Stimulated activated CD8-positive, alpha-beta memory T cell treated with anti-CD3 and anti-CD28 coated beads, Interleukin-4, amount 100 ng/mL, for 24 hours (primary cell): ENCODE results near the gene EXOC3L2.

Source experiments
- DNase-seq: peaks from one replicate; pipeline ENCODE4 v3.0.0-alpha.2; 2020; ENCODE audit warnings: low read depth

The EXOC3L2 gene

DNA sequence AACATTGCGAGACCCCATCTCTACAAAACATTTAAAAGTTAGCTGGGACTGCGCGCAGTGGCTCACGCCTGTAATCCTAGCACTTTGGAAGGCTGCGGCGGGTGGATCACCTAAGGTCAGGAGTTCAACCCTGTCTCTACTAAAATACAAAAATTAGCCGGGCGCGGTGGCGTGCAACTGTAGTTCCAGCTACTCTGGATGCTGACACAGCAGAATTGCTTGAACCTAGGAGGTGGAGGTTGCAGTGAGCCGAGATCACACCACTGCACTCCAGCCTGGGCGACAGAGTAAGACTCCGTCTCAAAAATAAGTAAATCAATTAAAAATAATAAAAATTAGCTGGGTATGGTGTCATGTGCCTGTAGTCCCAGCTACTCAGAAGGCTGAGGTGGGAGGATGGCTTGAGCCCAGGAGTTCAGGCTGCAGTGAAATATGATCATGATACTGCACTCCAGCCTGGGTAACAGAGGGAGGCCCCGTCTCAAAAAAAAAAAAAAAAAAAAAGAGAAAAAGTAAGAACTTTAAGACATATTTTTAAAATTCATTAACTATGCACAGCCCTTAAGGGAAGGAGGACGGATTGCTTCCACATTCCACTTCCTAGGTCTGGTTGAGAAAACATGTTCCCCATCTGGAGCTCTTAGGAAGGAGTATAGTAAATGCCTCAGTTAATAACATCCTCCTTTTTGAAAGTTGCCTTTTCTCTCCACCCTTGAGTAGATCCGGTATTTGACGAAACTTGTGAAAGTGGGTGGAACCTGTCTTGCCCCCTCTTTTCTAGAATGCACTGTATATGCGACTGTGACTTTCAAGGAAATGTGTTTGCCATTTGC lies 26.1 kb downstream of the EXOC3L2 start:
- no peak for DNase-seq

DNA sequence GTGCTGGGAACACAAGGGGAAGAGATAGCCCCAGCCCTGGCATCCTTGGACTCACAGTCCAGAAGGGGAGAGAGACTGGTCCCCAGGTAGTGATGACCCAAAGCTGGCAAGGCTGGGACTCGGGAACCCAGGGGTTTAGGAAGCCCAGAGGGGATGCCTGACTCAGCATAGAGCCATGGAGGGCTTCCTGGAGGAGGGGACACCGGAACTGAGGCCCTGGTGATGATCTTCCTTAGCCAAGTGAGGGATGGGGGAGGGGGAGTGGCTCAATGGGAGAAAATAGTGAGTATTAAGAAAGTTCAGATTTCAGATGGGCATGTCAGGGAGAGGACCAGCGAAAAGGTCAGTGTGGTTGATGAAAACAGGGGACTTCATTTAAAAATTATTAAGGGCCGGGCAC lies 26.8 kb downstream of the EXOC3L2 start:
- no peak for DNase-seq

DNA sequence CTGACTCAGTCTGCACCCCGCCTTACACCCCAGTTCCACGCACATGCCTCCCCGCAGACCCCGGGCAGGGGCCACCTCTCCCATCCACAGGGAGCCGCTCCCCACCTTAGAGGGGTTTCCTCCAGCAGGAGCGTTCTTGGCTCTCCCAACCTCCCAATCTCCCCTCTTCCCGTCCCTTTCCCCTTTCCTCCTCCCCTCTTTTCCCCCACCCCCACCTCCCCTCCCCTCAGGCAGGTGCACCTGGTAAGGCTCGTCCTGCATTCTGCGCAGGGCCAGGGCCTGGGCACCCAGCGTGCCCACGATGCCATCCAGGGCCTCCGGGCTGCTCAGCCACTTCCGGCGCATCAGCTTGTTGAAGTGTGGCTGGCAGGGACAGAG lies 27.3 kb downstream of the EXOC3L2 start:
- DNase-seq: no peak

DNA sequence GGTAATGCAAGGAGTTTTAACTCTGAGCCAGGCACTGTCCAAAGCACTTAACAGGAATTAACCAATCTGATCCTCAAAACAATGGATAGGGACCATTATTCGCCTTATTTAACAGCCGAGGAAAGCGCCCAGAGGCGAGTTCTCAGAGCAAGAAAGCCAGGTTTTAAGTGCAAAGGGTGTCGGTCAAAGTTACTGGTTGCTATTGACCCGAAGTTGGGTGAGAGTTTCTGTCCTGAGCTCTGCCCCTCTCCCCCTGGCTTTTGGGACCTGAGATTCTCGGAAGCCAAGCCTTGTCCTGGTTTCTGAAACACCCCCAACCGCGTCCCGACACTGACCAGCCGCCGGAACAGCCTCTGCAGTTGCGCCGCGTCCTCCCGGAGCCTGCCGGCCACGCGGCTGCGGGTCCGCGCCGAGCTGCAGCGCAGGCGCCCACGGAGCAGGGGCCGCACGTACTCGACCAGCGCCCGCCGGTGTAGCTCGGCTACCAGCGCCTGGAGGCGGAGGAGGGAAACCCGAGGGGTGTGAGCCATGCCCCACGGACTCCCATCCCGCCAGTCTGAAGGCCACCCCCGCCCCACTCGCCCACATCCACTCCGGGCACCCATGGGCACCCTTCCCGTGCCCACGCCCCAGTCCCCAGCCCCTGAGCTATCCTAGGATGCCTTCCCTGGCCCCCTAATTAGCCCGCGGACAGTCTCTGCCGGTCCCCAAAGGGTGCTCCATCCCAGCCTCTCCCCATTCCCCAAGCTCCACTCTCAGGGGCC lies 27.8 kb downstream of the EXOC3L2 start:
- no peak for DNase-seq

DNA sequence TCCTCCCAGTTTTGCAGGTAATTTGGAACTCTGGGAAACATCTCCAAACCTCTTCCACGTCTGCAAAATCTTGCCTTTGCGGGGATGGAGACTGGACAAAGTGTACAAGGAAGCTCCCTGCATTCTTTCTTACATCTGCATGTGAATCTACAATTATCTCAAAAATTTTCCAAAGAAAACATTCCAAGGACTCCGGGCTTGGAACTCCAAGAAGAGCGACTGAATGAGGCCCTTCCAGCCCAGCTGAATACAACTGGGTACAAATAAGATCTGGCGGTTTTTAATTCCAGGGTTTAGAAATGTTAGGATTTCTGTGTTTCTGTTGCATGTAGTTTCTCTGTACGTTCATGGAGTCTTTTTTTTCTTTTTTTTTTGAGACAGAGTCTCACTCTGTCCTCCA lies 28.5 kb downstream of the EXOC3L2 start:
- DNase-seq: no peak

DNA sequence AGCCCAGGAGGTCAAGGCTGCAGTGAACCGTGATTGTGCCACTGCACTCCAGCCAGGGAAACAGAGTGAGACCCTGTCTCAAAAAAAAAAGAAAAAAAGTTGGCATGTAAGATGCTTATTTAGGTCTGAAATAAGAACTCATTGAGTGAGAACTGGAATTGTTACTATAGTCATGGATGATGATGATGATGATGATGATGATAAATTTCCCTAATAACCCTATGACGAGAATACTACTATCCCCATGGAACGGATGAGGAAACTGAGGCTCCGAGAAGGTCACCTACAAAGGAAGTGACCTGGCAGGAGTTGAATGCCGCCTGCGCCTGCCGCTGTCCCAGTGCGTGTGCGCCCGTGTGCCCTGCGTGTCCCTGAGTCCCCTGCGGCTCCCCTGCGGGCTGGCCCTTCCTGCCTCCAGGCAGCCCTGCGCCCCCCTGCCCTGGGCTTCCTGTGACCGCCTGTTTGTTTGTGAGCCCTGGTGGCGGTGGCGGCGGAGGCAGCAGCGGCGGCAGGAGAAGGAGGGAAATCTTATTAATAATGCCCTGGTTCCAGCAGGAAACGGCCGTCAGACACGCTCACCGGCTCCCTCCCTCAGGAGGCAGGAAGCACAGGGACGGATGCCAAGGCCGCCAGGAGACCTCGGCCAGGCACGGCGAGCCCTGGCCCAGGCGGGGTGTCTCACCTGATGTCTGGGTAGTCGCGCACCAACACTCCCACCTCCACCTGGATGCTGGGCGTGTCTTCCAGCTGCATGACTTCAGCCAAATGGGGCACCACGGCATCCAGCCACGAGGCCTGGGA lies 29.6 kb downstream of the EXOC3L2 start:
- no peak for DNase-seq

DNA sequence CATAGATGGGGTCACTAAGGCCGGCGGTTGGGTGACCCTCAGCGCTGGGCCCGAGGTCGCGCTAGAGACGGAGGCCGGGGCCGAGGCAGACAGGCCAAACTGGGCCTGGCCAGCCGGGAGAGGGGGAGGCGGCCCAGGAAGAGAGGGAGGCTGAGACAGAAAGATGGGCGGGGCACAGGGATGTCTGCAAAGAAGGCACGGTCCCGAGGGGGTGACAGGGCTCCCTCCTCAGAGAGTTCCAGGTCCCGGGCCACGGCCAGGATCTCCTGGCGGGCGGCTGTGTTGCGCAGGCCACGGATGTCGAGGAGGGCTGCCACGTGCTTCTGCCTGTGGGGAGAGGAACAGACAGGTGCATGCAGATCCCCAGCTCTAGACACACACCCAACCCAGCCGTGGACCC lies 32.2 kb downstream of the EXOC3L2 start:
- DNase-seq: no peak

DNA sequence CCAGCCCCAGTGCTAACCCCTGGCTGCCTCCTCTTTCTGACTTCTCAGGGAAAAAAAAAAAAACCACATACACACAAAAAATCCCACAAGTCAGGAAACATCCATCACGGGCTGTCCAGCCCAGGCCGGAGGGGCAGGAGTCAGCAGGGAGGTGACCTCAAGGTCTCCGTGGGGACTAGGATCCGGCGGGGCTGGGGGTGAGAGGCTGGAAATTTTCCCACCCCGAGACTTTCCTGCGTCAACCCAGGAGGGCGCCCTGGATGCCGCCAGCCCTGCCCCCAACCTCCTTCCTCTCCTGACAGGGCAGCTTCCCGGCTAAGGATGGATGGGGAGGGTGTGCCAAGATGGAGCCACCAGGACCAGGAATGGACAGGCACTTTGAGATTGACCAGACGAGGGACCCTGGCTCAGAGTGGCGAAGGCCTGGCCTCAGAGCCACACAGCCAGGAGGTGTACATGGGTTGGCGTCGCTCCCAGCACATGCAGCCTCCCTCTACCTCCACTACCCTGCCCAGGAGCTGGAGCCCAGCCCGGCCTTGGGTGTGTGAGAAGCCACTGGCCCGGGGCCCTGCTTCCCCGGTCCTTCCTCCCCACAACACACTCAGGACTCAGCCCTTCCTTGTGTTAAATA lies 33.3 kb downstream of the EXOC3L2 start:
- DNase-seq: no peak

DNA sequence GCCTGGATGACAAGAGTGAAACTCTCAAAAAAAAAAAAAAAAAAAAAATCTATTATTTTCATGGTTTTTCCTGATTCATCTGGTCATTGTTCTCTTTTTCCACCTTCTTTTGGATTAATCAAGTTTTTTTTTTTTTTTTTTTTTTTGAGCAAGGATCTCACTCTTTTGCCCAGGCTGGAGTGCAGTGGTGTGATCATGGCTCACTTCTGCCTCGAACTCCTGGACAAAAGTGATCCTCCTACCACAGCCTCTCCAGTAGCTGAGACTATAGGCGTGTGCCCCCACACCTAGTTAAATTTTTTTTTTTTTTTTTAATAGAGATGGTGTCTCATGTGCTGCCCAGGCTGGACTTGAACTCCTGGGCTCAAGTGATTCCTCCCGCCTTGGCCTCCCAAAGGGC lies 38.9 kb downstream of the EXOC3L2 start:
- no peak for DNase-seq

DNA sequence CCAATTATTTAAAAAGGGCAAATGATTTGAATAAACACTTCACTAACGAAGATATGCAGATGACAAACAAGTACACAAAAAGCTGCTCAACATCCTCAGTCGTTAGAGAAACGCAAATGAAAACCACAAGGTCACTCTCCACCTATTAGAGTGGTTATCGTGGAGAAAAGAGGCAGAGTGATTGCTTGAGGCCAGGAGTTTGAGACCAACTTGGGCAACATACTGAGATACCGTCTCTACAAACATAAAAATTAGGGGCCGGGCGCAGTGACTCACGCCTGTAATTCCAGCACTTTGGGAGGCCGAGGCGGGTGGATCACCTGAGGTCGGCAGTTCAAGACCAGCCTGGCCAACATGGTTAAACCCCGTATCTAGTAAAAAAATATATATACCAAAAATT lies 39.4 kb downstream of the EXOC3L2 start:
- DNase-seq: no peak

DNA sequence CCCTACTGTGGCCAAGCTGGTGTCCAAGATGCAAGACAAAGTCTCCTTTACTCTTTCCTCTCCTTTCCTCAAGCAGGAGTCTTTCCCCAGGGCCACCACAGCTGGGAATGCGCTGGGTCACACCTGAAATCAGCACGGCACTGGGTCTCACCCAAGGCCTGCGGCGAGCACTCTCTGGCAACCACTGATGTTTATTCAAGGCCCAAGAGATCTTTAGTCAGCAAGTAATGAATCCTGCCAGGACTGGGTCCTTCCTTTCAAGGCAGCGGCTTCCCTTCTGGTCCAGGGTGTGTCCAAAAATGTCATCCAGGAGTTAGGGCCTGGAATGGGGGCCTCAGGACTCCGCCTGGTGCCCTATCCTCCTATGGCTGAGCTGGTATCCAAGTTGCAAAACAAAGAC lies 42.6 kb downstream of the EXOC3L2 start:
- no peak for DNase-seq

DNA sequence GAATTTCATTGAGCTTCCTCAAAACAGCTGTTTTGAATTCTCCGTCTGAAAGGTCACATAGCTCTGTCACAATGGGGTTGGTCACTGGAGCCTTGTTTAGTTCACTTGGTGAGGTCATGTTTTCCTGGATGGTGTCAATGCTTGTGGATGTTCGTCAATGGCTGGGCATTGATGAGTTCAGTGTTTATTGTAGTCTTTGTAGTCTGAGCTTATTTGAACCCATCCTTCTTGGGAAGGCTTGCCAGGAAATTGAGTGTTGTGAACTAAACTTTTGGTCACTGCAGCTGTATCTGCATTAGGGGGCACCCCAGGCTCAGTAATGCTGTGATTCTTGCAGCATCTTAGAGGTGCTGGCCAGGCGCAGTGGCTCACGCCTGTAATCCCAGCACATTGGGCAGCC lies 44.6 kb downstream of the EXOC3L2 start:
- DNase-seq: no peak

DNA sequence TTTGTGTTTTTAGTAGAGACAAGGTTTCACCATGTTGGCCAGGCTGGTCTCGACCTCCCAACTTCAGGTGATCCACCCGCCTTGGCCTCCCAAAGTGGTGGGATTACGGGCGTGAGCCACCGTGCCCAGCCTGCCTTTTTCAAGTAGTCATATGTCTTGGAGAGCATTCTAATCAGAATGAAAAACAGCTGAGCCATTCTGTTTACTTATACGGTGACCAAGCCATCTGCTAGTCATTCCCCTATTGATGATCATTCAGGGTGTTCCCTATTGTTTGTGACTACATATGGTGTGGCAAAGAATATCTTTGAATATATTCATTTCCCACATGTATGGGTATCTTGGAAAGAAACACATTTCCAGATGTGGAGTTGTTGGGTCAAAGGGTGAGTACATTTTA lies 49.4 kb downstream of the EXOC3L2 start:
- DNase-seq: no peak

DNA sequence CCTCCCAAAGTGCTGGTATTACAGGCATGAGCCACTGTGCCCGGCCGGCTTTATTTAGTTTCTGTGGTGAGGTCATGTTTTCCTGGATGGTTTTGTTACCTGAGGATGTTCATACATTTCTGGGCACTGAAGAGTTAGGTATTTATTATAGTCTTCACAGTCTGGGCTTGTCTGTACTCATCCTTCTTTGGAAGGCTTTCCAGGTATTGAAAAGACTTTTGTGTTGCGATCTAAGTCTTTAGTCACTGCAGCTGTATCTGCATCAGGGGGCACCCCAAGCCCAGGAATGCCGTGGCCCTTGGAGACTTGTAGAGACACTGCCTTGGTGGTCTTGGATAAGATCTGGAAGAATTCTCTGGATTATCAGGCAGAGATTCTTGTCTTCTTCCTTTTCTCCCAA lies 53.8 kb downstream of the EXOC3L2 start:
- DNase-seq: no peak

DNA sequence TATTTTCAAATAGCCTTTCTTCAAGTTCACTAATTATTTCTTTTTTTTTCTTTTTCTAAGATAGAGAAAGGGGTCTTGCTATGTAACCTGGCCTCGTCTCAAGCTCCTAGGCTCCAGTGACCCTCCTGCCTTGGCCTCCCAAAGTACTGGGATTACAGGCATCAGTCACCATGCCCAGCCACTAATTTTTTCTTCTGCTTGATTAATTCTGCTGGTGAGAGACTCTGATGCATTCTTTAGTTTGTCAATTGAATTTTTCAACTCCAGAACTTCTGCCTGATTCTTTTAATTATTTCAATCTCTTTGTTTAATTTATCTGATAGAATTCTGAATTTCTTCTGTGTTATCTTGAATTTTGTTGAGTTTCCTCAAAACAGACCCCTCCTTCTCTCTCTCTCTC lies 55.2 kb downstream of the EXOC3L2 start:
- DNase-seq: no peak

DNA sequence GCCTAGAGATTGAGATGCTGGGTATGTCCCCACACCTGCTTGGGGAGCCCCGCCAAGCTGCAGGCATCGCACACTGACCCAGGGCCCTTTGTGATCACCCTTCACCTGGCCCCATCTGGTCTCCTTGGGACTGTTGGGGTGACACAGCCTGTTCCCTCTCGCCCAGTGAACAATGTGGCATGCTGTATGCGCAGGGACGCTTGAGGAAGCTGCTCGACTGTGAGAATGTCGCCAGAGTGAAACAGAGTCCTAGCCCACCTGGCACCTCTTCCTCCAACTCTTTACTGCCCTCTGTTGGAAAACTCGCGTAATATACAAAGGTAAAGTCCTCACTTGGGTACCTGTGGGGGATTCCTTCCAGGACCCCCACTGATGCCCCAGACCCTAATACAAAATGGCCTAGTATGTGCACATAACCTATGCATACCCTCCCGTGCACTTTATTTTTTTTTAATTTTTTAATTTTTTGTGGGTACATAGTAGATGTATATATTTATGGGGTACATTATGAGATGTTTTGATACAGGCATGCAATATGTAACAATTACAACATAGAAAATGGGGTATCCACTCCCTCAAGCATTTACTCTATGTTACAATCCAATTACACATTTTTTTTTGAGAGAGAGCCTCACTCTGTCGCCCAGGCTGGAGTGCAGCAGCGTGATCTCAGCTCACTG lies 57.6 kb downstream of the EXOC3L2 start:
- DNase-seq: no peak

DNA sequence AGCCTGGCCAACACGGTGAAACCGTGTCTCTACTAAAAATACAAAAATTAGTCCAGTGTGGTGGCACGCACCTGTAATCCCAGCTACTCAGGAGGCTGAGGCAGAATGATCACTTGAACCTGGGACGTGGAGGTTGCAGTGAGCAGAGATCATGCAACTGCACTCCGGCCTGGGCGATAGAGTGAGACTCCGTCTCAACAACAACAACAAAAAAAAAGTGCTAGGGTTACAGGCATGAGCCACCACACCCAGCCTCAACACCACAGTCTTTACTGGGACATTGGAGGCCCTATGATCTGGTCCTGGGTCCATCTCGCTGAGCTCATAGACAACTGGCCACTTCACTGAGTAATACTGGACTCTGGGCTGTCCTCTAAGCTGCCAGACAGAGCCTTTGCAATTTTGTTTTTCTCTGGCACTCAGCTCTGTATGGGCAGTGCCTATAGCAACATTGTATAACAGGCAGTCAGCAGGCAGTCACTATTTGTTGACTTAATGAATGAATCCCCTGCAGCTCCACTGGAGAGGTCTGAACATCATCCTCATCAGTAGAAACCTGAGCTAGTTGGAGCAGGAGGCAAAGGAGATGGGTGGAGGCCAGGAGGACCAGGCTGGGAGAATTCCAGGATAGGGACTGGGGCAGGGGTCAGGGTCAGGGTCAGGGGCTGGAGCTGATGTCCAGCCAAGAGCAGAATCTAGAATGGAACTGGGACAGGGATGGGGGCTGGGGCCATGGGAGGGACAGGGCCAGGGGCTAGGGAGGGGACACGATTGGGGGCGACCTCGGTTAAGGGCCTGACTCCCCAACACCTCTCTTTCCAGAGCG lies 58.5 kb downstream of the EXOC3L2 start:
- no peak for DNase-seq

DNA sequence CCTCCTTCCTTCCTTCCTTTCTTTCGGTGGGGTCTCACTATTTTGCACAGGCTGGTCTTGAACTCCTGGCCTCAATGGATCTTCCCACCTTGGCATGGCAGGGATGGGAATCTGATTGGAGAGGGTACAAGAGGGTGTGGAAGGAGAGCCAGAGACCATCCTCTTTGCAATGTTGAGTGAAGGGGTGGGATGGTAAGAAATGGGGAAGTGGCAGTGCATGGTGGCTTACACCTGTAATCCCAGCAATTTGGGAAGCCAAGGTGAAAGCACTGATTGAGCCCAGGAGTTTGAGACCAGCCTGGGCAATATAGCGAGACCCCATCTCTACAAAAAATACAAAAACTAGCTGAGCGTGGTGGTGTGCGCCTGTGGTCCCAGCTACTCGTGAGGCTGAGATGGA lies 61.1 kb downstream of the EXOC3L2 start:
- no peak for DNase-seq

DNA sequence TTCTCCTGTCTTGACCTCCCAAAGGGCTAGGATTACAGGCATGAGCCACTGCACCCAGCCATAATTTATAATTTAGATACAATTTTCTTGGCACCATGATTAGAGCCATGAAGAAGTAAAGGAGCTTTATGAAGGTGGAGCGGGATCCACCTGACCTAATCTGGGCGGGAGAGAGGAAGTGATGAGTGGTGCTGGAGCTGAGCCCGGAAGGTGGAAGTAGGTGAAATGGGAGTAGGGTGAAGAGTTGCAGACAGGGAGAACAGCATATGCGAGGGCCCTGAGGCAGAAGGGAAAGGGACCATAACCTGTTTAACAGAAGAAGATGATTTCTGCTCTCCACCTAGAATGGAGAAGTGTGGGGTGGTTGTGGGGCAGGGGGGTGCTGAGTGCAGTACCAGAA lies 62.4 kb downstream of the EXOC3L2 start:
- no peak for DNase-seq

DNA sequence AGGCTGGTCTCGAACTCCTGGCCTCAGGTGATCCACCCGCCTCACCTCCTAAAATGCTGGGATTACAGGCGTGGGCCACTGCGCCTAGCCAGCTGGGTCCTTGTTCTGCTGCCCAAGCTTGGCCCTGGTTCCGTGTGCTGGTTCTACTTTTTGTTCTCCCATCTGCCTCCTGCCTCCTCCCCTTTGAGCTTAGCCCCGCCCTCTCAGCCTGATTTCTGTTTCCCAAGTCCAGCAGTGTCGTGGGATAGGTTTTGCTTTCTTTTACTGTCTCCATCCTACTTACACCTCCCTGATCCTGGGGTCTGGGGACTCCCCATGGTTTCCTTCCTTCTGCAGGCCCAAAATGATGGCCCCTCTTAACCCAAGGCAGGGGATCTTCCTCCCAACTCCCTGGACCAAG lies 64.3 kb downstream of the EXOC3L2 start:
- DNase-seq: no peak

DNA sequence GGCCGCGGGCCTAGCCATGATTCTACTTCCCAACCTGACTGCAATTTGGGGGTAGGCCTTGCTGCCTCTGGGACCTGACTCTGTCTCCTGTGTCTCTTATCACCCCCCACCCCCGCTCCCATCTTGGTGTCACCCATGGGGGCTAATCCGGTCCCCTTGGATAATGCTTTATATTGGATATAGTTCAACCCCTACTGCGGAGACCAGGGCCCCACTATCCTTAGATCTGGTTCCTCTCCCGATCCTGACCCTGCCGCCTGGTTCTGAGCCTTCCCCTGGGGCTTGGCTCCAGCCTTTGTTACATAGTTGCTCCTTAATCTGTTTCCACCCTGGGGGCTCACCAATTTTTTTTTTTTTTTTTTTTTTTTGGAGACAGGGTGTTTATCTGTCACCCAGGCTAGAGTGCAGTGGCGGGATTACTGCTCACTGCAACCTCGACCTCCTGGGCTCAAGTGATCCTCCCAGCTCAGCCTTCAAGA lies 65.3 kb downstream of the EXOC3L2 start:
- DNase-seq: no peak
